Mononuclear cell (primary cell): ENCODE results near the gene LIMS1. TPM values are rescaled to one million over a fixed set of nuclear protein-coding genes. Genes with fewer than 3 reads are reported as not detected.
"Not testable (repeated sequence)": the region's sequence is repeated elsewhere in the genome, so short reads cannot be mapped to it uniquely, and the experiment has no call there.

ENCODE experiments used
- H3K27me3 ChIP-seq: 2 replicates; pipeline ENCODE4 v1.6.0; 2011; ENCODE audit warnings: low read length, control low read depth; ENCODE audit not compliant: insufficient read depth
- H3K4me1 ChIP-seq: 2 replicates; pipeline ENCODE4 v1.5.1; 2011; ENCODE audit warnings: mild to moderate bottlenecking, low read length, control low read depth; ENCODE audit not compliant: insufficient read depth
- H3K4me3 ChIP-seq: 2 replicates; pipeline ENCODE4 v1.5.1; 2011; ENCODE audit warnings: mild to moderate bottlenecking, low read length, moderate library complexity
- H3K9me3 ChIP-seq: 2 replicates; pipeline ENCODE4 v1.5.1; 2011; ENCODE audit warnings: low read depth, mild to moderate bottlenecking, control low read depth, low read length
- total RNA-seq: library from RNA; depleted of rRNA; stranded (reverse); fragments of >200 nt; gene quantifications from one replicate; pipeline ENCODE4 v1.2.3, GENCODE V29; 2012

Gene LIMS1
- total RNA-seq, 1 donor, result 92.7 TPM

DNA sequence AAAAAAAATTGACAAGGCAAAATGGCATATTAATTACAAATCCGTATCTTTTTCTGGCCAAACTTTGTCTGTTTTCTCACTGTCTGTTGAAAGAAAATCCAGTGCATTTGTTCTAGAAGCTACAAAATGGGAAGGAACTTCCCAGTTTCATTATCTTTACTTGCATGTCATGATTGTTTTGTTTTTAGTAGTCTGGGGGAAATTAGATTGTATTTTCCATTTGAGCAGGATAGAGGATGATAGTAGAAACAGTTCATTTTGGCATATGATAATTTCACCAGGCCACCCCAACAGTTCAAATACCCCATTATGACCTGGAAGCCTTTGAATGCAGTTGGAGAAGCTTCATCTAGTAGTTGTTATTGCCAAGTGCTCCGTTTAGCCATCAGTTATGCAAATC is 107.5 kb downstream of the LIMS1 start:
- Histone ChIP-seq H3K4me3 (no peak overlapping the region), H3K27me3 (no peaks in the 10 kb centered on the region), H3K4me1 (peaks cover 23% of the 10 kb centered on the region), H3K9me3 (no peaks in the 10 kb centered on the region)

DNA sequence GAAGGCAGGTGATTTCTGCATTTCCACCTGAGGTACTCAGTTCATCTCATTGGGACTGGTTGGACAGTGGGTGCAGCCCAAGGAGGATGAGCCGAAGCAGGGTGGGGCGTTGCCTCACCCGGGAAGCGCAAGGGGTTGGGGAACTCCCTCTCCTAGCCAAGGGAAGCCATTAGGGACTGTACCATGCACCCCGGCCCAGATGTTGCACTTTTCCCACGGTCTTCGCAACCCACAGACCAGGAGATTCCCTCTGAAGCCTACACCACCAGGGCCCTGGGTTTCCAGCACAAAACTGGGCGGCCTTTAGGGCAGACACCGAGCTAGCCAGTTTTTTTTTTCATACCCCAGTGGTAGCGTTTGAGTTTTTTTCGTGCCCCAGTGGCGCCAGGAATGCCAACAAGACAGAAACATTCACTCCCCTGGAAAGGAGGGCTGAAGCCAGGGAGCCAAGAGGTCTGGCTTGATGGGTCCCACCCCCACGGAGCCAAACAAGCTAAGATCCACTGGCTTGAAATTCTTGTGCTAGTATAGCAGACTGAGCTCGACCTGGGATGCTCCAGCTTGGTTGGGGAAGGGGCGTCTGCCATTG is 109.1 kb downstream of the LIMS1 start:
- Histone ChIP-seq H3K27me3 (no peaks in the 10 kb centered on the region), H3K4me3 (no peak overlapping the region), H3K9me3 (no peaks in the 10 kb centered on the region), H3K4me1 (peaks cover 10% of the 10 kb centered on the region)

DNA sequence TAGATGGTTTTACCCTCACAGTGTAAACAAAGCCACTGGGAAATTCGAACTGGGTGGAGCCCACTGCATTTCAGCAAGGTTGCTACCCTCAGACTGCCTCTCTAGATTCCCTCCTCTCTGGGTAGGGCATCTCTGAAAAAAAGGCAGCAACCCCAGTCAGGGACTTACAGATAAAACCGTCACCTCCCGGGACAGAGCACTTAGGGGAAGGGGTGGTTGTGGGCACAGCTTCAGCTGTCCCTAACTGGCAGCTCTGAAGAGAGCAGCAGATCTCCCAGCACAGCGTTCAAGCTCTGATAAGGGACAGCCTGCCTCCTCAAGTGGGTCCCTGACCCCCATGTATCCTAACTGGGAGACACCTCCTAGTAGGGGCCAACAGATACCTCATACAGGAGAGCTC is 109.6 kb downstream of the LIMS1 start:
- H3K4me3 ChIP-seq, H3K9me3 ChIP-seq, H3K4me1 ChIP-seq, H3K27me3 ChIP-seq: not testable (repeated sequence)

DNA sequence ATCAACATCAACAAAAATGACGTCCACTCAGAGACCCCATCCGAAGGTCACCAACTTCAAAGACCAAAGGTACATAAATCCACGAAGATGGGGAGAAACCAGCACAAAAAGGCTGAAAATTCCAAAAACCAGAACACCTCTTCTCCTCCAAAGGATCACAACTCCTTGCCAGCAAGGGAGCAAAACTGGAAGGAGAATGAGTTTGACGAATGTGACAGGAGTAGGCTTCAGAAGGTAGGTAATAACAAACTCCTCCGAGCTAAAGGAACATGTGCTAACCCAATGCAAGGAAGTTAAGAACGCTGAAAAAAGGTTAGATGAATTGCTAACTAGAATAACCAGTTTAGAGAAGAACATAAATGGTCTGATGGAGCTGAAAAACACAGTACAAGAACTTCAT is 110.2 kb downstream of the LIMS1 start:
- not testable (repeated sequence) for H3K27me3 ChIP-seq, H3K4me1 ChIP-seq, H3K4me3 ChIP-seq, H3K9me3 ChIP-seq

DNA sequence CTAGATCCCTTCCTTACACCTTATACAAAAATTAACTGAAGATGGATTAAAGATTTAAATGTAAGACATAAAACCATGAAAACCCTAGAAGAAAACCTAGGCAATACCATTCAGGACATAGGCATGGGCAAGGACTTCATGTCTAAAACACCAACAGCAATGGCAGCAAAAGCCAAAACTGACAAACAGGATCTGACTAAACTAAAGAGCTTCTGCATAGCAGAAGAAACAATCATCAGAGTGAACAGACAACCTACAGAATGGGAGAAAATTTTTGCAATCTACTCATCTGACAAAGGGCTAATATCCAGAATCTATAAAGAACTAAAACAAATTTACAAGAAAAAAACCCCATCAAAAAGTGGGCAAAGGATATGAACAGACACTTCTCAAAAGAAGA is 114.5 kb downstream of the LIMS1 start:
- H3K4me1 ChIP-seq, result peaks cover 17% of the 10 kb centered on the region
- not testable (repeated sequence) for H3K27me3 ChIP-seq, H3K4me3 ChIP-seq, H3K9me3 ChIP-seq

DNA sequence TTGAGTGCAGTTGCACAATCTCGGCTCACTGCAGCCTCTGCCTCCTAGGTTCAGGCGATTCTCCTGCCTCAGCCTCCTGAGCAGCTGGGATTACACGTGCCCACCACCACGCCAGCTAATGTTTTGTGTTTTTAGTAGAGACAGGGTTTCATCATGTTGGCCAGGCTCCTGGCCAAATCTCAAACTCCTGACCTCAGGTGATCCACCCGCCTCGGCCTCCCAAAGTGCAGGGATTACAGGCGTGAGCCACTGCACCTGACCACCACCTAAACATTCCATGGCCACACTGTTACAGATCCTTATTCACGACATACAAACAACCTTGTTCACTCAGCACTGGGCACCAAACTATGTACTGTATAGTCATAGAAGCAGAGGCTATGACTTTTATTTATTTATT is 116.2 kb downstream of the LIMS1 start:
- not testable (repeated sequence) for H3K9me3 ChIP-seq, H3K27me3 ChIP-seq, H3K4me3 ChIP-seq
- H3K4me1 ChIP-seq, result peaks cover 17% of the 10 kb centered on the region

DNA sequence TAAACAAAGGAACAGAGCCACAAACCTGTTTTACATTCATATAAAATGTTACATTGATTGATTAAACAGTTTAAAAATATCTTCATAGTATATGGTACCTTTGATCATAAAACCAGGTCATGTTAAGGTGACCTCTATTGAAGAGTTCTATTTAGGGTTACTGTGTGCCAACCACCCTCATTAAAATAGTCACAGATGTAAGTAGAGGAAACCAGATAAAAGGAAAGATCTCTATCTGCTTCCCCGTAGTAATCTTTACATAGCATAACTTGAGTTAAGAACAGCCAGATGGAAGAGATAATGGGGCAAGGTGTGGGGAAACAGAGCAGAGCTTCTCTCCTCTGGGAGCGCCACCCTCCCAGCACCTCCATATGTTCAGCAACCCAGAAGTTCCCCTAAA is 117.2 kb downstream of the LIMS1 start:
- peaks cover 17% of the 10 kb centered on the region for H3K4me1 ChIP-seq
- H3K4me3 ChIP-seq, H3K27me3 ChIP-seq, H3K9me3 ChIP-seq: not testable (repeated sequence)

DNA sequence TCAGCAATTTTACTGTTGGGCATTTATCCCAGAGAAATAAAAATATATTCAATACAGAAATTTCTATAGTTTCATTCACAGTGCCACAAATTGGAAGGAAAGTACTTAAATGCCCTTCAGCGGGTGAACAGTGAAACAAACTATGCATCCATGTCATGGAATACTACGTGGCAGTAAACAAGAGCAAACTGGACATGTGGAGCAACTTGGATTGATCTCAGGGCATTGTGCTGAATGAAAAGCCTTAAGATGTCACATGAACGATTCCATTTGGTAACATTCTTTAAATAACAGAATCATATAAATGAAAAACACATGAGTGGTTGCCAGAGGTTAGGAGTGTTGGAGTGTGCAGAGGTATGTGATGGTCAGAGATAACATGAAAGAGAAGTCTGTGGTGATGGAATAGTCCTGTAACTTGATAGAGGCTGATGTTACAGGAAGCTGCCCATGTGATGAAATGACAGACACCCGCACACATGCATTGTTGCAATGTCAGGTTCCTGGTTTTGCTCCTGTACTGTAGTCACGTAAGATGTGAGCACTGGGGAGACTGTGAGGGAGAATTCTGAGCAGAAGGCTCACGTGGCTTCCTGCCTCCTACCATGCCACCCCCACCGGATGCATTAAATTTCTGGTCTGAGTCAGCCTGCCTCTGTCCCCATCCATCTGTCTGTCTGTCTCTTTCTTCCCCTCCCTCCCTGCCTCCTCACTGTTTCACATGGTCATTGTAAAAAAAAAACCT is 118.1 kb downstream of the LIMS1 start:
- peaks cover 19% of the 10 kb centered on the region for H3K4me1 ChIP-seq
- H3K9me3 ChIP-seq, H3K27me3 ChIP-seq, H3K4me3 ChIP-seq: not testable (repeated sequence)

DNA sequence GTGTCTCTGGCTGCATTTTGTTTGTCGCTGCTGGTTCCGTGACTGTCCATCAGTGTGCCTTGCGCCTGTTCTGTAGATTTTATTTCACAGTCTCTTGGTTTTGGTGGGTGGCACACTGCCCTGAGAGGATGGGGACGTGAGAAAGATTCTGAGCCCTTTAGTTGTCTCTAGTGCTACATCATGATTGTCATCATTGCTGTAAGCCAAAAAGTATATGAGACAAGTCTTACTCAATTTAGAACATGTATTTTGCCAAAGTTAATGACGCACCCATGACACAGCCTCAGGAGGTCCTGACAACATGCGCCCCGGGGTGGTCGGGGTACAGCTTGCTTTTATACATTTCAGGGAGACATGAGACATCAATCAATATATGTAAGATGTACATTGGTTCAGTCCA is 119.2 kb downstream of the LIMS1 start:
- not testable (repeated sequence) for H3K4me3 ChIP-seq, H3K9me3 ChIP-seq, H3K27me3 ChIP-seq
- H3K4me1 ChIP-seq, result peaks cover 20% of the 10 kb centered on the region

DNA sequence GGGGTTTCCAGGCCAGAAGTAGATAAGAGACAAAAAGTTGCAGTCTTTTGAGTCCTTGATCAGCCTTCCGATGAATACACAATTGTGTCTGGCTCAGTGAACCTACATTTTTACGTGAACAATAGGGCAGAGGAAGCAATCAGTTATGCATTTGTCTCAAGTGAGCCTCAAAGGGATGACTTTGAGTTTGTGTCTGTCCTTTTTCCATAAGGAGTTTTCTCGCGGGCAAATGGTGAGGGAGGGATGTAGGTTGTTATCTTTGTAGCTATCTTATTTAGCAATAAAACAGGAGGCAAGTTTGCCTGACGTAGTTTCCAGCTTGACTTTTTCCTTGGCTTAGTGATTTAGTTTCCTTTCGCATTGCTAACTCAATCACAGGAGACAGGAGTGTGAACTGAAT is 119.6 kb downstream of the LIMS1 start:
- not testable (repeated sequence) for H3K4me3 ChIP-seq, H3K27me3 ChIP-seq, H3K9me3 ChIP-seq
- peaks cover 20% of the 10 kb centered on the region for H3K4me1 ChIP-seq

DNA sequence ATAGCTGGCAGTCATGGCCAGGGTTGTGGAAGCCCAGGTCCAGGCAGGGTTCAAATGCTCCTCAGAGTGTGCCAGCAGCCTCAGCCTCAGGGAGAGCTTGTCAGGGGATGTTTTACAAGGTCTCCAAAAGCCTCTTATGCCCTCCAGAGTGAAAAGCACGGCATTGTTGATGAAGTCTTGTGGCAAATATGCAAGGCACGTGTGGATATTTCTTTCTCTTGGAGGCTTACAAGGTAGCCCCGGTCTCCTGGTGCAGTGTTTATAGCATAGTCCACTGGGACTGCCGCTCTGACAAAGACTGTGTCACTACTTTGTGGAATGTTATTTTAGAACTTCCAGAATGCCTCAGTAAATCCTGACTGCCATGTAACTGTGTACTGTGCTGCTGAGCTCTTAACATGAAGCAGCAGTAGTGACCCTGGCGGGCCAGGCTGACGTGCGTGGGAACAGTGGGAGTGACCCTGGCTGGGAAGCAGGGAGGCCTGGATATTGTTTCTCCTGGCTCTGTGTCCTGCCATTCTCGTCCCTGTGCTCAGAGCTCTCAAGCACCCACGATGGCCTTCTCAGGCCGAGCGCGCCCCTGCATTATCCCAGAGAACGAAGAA is 120.4 kb downstream of the LIMS1 start:
- H3K9me3 ChIP-seq, H3K4me3 ChIP-seq, H3K27me3 ChIP-seq: not testable (repeated sequence)
- H3K4me1 ChIP-seq, result peaks cover 20% of the 10 kb centered on the region

DNA sequence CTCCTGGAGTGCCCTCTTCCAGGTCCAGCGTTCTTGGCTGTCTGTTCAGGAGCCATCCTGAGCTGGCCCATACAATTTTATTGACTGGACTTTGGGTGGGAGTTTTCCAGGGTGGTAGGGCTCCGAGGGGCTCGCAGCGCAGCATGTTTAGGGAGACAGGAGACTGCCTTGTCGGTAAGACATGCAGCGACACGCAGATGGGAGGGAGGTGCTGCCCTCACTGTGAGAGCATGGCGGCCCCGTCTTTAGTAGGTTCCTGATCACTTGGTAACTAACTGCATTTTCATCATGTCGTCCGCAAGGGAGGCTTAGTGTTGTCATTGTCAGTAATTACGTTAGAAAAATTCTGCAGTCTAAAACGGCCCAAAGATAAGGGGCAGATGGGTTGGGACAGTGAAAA is 121.0 kb downstream of the LIMS1 start:
- not testable (repeated sequence) for H3K9me3 ChIP-seq, H3K4me3 ChIP-seq, H3K27me3 ChIP-seq
- H3K4me1 ChIP-seq, result peaks cover 20% of the 10 kb centered on the region

DNA sequence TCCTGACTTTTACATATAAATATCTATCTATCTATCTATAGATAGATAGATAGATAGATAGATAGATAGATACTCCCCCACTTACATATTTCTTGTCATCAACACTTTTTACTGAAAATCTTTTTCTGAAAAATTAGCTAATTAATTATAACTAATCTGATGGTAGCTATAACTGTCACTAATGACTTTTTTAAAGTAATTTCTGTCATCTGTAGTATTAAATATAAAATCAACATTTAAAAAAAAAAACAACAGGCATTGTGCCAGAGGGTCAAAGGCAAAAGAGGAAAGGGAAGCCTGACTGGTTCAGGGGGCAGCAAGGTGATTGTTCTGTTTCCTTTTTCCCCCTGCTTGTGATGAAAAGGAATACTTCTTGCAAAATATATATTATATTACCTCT is 122.0 kb downstream of the LIMS1 start:
- not testable (repeated sequence) for H3K9me3 ChIP-seq, H3K4me3 ChIP-seq, H3K27me3 ChIP-seq
- H3K4me1 ChIP-seq, result peaks cover 15% of the 10 kb centered on the region

DNA sequence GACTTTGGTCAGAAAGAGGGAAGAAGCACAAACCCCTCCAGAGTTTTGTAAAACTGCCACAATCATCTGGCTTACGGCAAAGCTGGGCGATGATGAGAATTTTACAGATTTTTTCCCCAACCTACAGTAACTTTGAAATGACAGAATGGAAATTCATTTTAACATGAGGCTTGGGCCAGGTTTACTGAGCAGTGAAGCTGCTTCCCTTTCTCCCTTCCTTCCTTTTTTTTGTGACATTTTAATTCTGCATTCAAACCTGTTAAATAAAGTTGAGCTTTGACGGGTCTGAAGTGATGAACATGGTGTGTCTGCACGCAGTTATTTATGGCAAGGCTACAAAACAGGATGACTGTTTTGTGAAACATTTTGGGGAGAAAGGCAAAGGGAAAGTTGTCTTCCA is 123.2 kb downstream of the LIMS1 start:
- H3K4me3 ChIP-seq, H3K9me3 ChIP-seq, H3K27me3 ChIP-seq: not testable (repeated sequence)
- peaks cover 14% of the 10 kb centered on the region for H3K4me1 ChIP-seq

DNA sequence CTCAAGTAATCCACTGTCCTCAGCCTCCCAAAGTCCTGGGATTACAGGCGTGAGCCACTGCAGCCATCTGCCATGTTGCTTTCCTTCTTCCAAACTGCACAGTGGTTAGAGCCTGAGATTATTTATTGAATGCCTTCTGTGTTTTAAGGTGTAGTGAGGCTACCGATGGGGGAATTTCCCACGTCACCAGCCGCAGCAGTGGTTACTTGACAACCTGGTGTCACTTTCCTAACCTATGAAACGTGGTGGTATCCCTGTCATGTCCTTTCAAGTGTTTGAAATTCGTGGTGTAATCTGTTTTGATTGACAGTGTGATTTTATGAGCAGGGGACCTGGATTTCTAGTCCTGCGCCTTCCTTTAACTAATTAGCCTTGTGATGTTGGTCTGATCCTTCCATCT is 124.3 kb downstream of the LIMS1 start:
- not testable (repeated sequence) for H3K4me3 ChIP-seq, H3K27me3 ChIP-seq, H3K4me1 ChIP-seq, H3K9me3 ChIP-seq

DNA sequence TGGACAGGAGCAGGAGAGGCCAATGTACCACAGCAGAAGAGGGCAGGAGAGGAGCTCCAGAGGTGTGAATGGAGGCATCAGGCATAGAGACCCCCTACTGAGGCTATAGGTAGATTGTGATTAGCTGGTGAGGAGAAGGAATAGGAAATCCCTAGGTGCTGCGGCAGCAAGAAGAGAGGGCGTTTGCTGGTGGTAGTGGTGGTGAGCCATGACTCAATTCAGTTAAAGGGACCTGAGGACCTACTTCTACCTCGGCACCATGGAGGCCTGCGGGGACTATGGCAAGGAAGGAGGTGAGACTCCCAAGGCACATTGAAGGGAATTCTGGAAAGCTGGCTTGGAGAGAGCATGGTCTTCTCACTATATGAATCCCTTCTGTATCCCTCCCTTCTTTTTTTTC is 127.2 kb downstream of the LIMS1 start:
- H3K9me3 ChIP-seq, H3K4me3 ChIP-seq, H3K4me1 ChIP-seq, H3K27me3 ChIP-seq: not testable (repeated sequence)
